ENCODE results near the gene PAPPA2. TPM values are rescaled to one million over a fixed set of nuclear protein-coding genes. Genes with fewer than 3 reads are reported as not detected.

Gene PAPPA2
- total and polyA plus RNA-seq, 9 of the 15 experiments (the other 6 are each of a cell fraction or from before 2014, with no cell fraction given), result 0.01 to 0.15 (median 0.05) TPM; not detected in 2

- Histone ChIP-seq H3K9ac (ENCODE audit: insufficient read depth in 1 of 2, low read depth in 2 of 2, low read length in 2 of 2) (no peak overlapping the region), H3K4me3 (no peak overlapping the region), H3K4me2 (ENCODE audit: insufficient read depth, low read length) (no peak overlapping the region), H3K9me3 (replicated peaks; ENCODE audit: control insufficient read depth, insufficient read depth, low read depth, low read length) (no peaks in the 10 kb centered on the region), H3K79me2 (ENCODE audit: control insufficient read depth, insufficient read depth, low read length) (no peaks in the 10 kb centered on the region), H3K36me3 (ENCODE audit: control insufficient read depth, insufficient read depth, low read length) (no peaks in the 10 kb centered on the region), H3K27me3 (ENCODE audit: control insufficient read depth in 2 of 2, insufficient read depth in 2 of 2, low read length in 2 of 2) (peaks cover 0 to 7% of the 10 kb centered on the region in 2 experiments; a peak in 1 of 5 replicates), H3K27ac (ENCODE audit: extremely low read depth, low read depth, low read length) (no peak overlapping the region), H3K9me1 (ENCODE audit: control insufficient read depth, insufficient read depth, low read length) (no peaks in the 10 kb centered on the region), H3K4me1 (replicated peaks in 1 of 2; ENCODE audit: control insufficient read depth in 2 of 2, insufficient read depth in 2 of 2, low read length in 2 of 2) (no peaks in the 10 kb centered on the region), H2AFZ (ENCODE audit: low read depth, low read length) (no peak overlapping the region), H4K20me1 (replicated peaks; ENCODE audit: control insufficient read depth, insufficient read depth, low read length) (no peaks in the 10 kb centered on the region)
- DNase-seq (ENCODE audit: extremely low read depth in 1 of 4, low spot score in 3 of 4), result peak in 2 of 4 experiments; percentile 3 to 17
- no peak for FAIRE-seq
- in situ Hi-C loops (cut with MboI) (no loop called here), intact Hi-C loops (cut with micrococcal nuclease) (loop anchor here (1.0 kb wide), 1 partner anchor 81 kb away; no protein-coding TSS in a partner anchor)
- CTCF ChIA-PET (ENCODE audit: low intra/inter-chr PET ratio), result no interaction called here
- POLR2A ChIA-PET, result no interaction called here
- ATAC-seq, result peak; percentile 81
- TF ChIP-seq RAD21 (CRISPR knock-in tag; conservative IDR thresholded peaks at IDR 0.05 in 1 of 2, IDR thresholded peaks at IDR 0.05 in 1 of 2) (peak in 1 of 2 experiments; percentile 43; a peak in 2 of 4 replicates), CTCF (IDR thresholded peaks at IDR 0.05 in 2 of 3, conservative IDR thresholded peaks at IDR 0.05 in 1 of 3; ENCODE audit: insufficient read depth in 2 of 3, low read depth in 1 of 3, low read length in 3 of 3) (peak; percentile 10 to 42 (median 29); a peak in 3 of 6 replicates), RNF219 (CRISPR knock-in tag; IDR thresholded peaks at IDR 0.05) (no peak)
- no TSS peak for BruUV-seq (replicated peaks)
- 1% methylated on average over 3 of the region's 3 CpGs for WGBS (ENCODE audit: insufficient coverage, low coverage, missing lambda C conversion rate)
Observed at GRCh38 chr1:176799327-176799726, 336.4 kb downstream of the PAPPA2 start.
